LHCN-M2 (cell line): ENCODE results near the gene NTNG1. TPM values are rescaled to one million over a fixed set of nuclear protein-coding genes. Genes with fewer than 3 reads are reported as not detected.
"Not testable (repeated sequence)": the region's sequence is repeated elsewhere in the genome, so short reads cannot be mapped to it uniquely, and the experiment has no call there.

Experiments used
- DNase-seq: peaks from one replicate; pipeline ENCODE4 v3.0.0-alpha.2; 2012; ENCODE audit warnings: low read depth
- total RNA-seq: library from RNA; depleted of rRNA; stranded (reverse); fragments of >200 nt; gene quantifications from 2 replicates; pipeline ENCODE4 v1.2.3, GENCODE V29; 2014

Gene NTNG1
- total RNA-seq, 1 experiment from 2014 or later = 1.1 TPM

DNA sequence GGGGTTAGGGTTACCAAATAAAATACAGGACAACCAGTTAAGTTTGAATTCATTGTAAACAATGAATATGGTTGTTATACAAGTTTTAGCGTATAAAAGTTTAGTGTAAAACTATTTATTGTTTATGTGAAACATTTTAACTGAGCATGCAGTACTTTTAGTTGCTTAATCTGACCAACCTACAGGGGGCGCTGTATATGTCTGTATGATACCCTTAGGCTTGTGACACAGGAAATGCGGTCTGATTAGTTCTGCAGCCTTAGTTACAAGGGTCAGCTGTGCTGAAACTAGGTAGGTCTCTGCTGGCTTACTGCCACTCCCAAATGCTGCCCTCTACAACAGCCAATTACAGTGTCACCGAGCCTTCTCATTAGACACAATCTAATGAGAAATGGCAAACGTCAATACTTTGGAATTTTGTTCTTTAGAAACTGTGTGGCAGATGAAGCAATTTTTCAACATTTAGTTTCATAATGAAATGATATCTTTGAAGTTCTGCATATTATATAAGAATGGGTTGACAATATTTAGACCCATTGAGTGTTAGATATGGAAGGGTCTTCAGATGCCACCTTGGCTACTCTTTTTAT is 56.2 kb downstream of the NTNG1 start:
- DNase-seq = peak; percentile 21

DNA sequence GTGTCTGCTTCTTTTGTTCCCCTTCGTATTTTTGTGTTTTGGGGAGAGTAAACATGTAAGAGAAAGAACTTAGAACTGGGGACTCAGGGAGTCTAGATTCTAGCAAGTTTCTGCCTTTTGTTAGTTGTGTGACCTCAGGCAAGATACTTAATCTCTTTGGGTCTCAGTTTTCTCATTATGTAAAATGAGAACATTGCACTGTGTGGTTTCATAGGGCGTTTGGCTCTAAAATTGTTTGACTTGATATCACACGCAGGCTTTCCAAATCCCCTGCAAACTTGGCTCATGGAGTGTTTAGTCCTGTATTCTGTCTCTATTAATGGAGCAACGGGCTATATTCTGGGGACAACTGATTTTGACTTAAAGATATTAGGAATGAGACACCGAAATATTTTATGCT is 57.7 kb downstream of the NTNG1 start:
- peak; percentile 5 for DNase-seq

DNA sequence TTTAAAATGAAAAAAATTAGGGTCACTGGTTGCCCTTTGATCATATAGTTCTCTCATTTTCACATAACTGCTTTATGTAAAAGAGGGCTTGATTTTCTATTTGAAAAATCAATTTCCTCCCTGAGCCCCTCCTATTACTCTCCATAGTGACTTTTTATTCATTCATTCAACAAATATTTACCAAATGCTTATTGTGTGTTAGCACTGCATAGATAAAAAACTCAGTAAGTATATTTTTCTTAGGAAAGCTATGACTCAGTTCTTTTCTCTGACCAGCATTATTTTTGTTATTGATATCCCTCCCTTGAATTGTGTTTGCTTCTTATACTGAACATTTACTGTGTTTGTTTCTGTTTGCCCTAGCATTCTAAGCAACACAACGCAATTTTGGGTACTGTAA is 59.8 kb downstream of the NTNG1 start:
- DNase-seq = no peak

DNA sequence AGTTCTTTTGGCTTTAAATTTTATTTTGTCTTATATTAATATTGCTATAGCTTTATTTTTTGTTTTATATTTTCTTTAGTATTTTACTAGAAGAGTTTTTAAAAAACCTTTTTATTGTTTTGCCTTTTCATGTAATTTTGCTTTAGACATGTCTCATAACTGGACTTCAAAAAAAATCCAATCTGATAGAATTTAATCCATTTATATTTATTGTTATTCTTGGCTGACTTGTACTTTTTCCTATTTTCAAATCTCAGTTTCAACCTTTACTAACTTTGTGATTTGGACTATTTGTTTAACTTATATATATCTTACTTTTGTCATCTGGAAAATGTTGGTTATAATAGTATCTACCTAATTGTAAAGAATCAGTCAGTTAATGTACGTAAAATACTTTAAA is 61.2 kb downstream of the NTNG1 start:
- no peak for DNase-seq

DNA sequence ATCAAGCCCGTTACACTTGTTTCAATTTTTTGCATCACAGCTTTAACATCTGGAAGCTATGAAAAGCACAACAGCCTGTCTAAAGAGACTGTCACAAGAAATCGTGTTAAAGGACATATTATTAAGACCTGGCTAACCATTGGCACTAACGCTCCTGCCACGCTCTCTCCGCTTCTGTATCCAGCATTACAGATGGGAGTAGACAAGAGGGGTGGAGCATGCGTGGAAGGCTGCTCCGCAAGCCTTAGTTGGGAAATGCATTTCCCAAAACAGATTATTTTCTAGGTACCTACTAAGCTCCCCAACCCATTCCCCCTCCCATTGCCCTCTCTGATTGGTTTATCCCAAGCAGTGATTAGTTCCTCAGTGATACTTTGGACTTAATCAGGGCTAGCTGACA is 72.4 kb downstream of the NTNG1 start:
- DNase-seq = no peak

DNA sequence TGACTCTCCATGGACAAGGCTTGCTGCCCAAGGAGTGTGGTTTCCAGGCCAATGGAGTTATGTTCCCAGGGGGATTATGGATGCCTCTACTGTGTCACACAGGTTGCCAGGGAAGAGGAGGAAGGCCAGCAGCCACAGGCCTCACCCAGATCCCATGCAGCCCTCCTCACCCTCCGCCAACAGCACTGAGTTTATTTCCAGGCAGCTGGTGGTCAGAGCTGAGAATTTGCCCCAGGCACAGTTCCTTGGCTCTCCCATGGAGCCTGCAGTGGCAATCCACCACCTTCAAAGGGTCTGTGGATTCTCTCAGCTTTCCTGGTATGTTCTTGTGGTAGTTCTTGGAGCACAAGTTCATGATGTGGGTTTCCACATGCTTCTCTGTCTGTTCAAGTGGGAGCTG is 79.2 kb downstream of the NTNG1 start:
- DNase-seq = no peak

DNA sequence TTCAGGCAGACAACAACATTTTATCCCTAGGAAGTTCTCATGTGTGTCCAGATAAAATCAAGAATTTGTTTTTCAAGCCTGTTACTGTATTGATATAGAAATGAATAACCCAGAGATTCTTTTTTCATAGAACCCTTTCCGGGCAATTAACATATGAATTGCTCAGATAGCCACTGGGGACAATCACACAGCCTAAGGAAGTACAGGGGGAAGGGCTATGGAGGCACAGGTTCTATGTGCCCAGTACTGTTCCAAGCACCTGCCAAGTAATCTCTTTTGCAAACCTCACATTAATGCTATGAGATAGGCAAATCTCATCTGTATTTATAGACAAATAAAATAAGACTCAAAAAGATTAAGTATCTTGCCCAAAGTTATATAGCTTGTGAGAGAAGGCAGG is 84.9 kb downstream of the NTNG1 start:
- no peak for DNase-seq

DNA sequence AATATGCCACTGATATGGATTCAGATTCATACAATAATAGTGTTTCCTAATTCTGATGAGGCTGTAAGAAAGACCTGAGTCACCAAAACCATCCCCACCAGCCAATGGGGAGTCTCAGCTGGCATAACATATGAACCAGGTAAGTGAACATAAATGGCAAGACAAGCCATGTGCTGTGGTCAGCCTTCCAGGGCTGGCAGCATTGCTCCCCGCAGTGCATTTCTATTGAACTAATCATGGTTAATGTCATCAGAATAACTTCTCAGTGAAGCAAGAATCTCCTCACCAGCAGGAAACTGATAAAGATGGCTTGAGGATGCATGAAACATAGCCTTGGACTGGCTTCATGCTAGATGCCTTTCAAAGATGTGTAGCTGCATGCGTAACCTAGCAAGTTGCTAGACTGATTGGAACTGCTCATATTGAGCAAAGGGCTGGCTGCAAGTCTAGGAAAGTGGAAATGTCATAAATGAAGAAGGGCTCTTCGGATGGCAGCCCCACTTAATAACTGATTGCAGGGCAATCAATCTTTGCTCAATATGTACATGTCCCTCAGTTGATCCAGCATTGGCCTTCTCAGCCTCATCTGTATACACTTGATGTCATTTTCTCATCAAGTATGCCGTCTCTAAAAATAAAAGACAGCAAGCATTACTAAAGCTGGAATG is 88.0 kb downstream of the NTNG1 start:
- peak; percentile 2 for DNase-seq

DNA sequence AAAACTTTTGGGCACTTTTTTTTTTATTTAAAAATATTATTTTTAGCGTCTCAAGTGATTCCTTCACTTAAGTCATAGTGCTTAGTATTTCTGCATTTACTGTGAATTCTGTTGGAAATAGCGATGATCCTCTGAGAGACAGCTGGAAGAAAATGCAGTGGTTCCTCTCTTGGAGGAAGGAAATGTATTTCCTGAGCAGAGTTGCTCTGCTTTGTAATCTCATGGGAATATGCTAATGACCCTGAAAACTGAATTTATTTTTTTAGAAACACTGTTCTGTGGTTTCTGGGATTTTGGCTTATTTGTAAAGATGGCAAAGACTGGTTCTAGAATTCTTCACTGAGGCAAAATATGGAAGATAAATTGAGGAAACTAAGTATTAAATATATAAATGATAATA is 88.9 kb downstream of the NTNG1 start:
- no peak for DNase-seq

DNA sequence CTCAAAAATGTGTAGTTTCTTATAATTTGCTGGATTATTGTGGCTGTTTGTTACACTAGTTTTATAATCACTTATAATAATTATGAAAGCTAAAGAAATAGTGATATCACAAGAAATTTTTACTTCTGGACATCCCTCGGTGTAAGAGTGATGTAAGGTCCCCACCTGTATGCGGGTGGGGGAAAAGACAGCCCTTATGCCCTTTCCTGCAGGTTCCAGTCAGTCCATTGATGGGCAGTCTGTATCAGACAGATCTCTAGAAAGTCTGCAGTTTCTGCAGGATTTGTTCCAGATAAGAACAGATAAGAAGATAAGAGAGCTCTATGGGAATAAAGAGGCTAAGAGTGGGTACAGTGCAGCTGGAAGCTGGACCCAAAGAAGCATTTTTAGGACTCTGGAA is 89.3 kb downstream of the NTNG1 start:
- no peak for DNase-seq

DNA sequence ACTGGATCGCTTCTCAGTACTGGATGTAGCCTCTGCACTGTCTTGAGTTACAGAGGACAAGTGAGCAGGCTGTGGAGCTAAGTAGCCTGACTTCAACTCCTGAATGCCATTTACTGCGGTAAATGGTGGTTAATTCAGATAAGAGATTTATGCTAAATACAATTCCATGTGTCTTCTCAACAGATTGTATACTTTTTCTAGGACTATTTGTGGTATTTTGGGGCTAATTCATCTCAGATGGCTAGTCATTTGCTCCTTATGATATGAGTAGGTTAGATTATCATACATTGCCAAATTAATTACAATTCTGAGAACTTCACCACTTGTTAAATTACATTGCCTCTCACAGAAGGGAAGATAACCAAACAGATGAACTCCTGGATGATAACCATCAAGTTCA is 90.5 kb downstream of the NTNG1 start:
- DNase-seq = no peak

DNA sequence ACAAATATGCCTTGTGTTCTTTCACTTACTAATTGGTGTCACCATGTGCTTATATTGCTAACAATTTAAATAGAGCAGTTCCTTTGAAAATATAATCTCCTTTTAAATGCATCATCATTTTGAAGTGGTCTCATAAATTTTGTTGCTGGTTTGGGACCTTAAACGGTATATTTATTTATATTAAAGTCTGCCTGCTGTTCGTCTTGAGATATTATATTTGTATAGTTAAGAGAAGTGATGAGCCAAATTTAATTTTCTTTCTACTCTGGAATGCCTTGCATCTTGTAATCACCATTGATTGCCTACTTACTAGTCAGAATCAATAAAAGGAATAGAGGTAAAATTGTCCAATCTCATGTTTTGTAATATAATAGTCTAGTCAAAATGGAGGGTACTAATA is 91.6 kb downstream of the NTNG1 start:
- DNase-seq = no peak

DNA sequence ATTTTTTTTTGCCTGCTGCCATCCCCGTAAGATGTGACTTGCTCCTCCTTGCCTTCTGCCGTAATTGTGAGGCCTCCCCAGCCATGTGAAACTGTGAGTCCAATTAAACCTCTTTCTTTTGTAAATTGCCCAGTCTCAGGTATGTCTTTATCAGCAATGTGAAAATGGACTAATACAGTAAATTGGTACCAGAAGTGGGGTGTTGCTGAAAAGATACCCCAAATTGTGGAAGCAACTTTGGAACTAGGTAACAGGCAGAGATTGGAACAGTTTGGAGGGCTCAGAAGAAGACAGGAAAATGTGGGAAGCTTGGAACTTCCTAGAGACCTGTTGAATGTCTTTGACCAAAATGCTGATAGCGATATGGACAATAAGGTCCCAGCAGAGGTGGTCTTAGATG is 95.9 kb downstream of the NTNG1 start:
- DNase-seq = not testable (repeated sequence)

DNA sequence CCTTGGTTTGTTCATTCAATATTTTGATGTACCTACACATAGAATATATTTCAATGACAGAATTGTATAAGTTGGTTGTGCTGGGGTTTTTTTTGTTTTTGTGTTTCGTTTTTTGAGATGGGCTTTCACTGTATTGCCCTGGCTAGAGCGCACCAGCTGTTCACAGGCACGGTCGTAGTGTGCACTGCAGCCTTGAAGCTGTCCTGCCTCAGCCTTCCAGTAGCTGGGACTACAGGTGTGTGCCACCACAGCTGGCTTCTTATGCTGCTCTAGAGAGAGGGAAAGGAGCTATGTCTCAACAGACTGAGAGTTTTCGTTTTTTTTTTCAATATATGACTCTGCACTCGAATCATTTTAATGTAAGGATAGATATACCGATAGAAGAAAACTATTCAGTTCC is 102.6 kb downstream of the NTNG1 start:
- DNase-seq = no peak

DNA sequence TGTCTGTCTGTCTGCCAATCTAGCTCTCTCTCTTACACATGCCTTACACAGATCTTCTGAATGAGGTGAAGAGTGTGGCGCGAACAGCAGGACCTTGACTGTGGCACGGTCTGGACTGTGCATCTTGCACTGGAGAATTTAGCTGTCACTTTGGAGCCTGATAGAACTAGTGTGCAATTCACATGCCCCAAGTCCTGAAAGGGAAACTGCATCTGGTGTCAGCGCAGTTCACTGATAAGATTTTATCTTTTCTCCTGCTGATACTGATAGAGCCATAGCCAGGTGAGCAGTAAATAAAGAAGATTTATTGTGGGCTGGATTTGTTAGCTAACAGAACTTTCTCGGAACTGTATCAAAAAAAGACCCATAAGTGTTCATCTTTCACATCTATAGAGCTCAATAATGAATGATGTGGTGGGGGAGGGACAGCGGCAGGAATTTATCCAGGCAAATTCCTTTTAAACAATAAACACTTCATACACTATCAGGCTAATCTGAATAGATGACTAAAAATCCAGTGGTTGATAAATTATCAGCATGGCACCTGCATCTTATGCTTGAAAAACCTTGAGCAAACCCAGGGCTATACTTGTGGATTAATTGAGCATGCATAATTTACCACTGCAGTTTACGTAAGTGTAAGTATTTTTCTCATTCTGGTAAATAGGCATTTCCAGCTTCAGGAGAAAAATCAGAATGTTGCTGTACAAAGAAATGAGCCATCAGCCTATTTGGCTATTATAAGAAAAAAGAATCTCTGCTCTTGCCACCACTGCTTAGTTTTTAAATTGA is 104.1 kb downstream of the NTNG1 start:
- no peak for DNase-seq

DNA sequence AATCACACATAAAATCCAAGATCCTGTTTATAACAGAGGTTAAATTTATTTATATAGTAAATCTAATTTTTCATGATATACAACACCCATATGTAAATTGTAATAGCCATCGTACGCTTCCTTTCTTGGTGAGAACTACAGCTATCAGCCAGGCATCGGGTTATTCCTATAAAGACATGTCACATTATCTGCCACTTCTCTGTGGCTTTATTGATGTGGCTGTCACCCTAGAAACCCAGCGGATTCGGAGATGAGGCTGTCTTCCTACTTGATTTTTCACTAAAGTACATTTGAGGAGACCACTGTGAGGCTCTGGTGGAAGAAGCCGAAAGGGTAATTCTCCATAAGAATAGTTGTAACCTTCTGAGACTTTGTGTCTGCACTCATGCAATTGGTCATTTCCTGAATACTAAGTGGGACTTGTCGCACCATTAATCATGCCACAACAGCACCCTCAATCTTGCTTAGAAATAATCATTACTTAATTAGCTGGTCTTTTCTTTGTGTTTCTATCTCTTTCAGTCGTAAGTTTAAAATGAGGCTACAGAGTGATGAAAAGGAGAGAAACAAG is 106.0 kb downstream of the NTNG1 start:
- no peak for DNase-seq

DNA sequence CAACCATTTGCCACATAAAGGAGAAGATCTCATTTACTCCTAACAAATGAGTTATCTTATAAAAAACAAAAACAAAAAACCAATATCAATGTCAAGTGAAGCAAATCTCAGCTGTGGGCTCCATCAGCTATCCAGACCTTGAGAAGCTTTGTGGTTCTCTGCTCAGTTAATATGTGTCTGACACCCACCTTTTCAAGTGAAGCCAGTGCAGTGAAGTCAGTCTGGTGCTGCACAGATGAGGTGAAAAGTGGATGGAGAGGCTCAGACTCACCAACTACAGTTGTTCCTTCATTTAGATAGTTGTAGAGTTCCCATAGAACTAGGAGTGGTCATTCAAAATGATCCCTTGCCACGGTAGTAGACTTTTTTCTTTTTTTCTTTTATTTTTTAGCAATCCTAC is 106.8 kb downstream of the NTNG1 start:
- DNase-seq = no peak

DNA sequence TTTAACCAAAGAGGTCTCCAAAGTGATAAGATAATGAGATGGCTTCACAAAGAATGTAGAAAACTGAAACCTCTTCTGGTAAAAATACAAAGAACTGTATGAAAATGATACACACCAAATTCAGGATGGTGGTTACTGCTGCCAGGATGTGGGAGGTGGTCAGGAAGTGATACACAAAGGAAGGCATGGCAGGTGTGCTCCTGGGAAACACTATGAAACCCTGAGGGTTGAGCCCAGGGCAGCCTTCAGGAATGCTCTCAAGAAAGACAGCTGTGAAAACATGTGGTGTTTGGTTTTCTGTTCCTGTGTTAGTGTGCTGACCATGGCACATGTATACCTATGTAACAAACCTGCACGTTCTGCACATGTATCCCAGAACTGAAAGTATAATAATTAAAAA is 109.3 kb downstream of the NTNG1 start:
- DNase-seq = peak; percentile 77

DNA sequence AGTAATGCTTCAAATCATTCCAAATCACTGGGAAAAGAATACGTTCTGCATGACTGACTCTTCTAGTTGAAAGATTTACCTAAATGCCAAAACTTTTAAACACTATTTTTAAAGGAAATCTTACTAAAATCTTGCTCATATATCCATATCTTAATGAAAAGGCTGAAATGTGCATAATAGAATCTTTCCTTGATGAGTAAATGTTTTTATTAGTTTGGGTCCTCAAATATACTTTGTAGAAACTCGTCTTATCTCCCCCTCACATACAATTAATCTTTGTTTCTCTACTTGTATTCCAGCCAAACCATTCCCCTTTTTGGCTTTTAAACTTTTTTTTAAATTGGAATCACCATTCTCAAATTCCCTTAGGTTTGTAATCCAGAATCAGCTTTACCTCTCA is 110.2 kb downstream of the NTNG1 start:
- no peak for DNase-seq

DNA sequence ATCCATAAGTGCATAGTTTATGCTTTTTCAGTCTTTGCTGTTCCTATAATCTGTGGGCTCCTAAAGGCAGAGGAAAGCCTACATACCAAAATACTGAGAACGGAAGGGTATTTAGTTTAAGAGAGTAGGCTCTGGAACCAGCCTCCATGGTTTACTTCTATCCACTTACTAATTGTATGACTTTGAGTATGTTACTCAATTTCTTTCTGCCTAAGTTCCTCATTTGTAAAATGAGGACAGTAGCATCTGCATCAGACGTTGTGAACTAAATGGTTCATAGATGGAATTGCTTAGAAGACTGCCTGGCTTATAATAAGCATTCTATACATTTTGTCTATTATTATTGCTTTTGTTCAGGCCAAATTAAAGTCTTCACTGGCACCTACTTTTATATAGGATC is 111.0 kb downstream of the NTNG1 start:
- DNase-seq = no peak

DNA sequence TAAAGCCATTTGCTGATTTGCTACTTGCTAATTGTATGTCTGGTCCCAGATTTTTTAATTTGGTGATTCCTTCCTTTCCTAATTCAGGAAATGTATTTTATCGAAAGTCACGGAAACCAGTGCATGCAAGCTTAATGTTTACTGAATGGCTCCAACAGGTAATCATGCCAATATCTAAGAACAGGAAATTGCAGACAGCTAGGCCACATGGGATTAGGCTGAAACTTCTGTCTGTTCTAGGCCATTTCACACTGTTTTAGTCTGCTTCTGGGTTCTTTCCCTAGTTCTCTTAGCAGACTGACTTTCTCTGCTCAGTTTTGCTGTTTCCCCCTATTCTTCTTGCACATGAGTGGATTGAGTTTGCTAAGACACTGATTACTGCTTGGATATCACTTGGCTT is 111.4 kb downstream of the NTNG1 start:
- DNase-seq = no peak

DNA sequence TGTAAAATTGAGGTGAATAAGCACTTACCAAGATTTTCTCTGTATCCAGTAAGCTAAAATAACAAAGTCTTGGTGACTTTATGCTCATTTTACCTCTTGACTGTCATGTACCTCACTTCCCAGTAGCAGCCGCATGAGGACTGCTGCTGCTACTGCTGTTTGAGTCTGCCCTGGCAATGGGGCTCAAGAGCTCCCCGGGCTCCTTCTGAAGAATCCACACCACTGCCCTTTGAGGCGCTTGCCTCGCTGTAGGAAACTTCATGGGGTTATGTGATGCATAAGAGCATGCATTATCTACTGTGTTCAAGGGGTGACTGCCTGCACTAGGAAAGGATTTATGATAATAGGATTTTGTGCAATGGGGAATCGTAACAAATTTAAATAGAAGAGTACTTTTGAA is 113.5 kb downstream of the NTNG1 start:
- DNase-seq = no peak

DNA sequence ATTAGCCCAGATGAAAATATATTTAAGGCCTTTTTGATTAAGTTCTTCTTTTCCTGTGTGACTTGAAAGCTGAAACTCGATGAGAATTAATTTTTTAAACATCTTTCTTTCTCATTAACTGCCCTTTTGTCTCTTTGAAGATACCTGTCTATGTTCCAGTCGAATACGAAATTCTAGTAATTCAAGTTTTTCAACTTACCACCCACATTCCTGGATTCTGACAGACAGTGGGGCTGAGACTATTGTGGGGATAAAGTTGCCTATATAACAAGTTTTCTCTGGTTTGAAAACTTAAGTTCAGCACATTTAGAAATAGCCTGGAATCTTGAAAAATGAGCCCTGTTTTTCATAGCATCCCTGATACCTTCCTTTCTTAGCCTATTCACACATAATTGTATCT is 114.6 kb downstream of the NTNG1 start:
- DNase-seq = no peak
